SK-N-SH (cell line): ENCODE data around the gene NOTCH3. TPM values are rescaled to one million over a fixed set of nuclear protein-coding genes. Genes with fewer than 3 reads are reported as not detected.

Source experiments
- CTCF ChIA-PET: fragments of 300-600, 350-600 bp; formaldehyde crosslinking; extraction: SDS; loops from one replicate; lab custom pipeline; 2021; lab: Yijun Ruan, JAX
- POLR2A ChIA-PET: fragments of 350-600 bp; sonication (Branson Sonifier 250); formaldehyde crosslinking; extraction: SDS; loops from one replicate; lab custom pipeline; 2020; ENCODE audit warnings: antibody characterized with exemption, inconsistent platforms; lab: Yijun Ruan, JAX
- DNase-seq: peaks from one replicate; pipeline ENCODE4 v3.0.0; 2012
- H2AFZ ChIP-seq: fragments of 200-600 bp; sonication (generic); 2 replicates; pipeline ENCODE4 v1.8.1; 2016; ENCODE audit warnings: antibody characterized with exemption, mild to moderate bottlenecking, low read depth
- H3F3A ChIP-seq: fragments of 200-600 bp; sonication (generic); replicated peaks from 2 replicates; pipeline ENCODE3; 2016; ENCODE audit warnings: antibody characterized with exemption, mild to moderate bottlenecking; ENCODE audit not compliant: insufficient read depth
- H3K27ac ChIP-seq, 2 experiments: fragments of 200-500 bp in 1 of 2; fragments of 200-600 bp in 1 of 2; sonication (Bioruptor generic) in 1 of 2; sonication (generic), shearing (Covaris generic) in 1 of 2; 2 replicates each; pipeline versions ENCODE4 v1.5.1 to v1.6.1; 2014 to 2016; ENCODE audit warnings: low read depth in 2 of 2, inconsistent platforms in 1 of 2, low read length in 1 of 2, mild to moderate bottlenecking in 1 of 2, mixed read lengths in 1 of 2
- H3K27me3 ChIP-seq: fragments of 200-600 bp; sonication (generic), shearing (Covaris generic); 2 replicates; pipeline ENCODE4 v1.6.1; 2016; ENCODE audit warnings: mixed run types; ENCODE audit not compliant: insufficient read depth
- H3K36me3 ChIP-seq, 2 experiments: fragments of 200-500 bp in 1 of 2; fragments of 200-600 bp in 1 of 2; sonication (Bioruptor generic) in 1 of 2; sonication (generic) in 1 of 2; replicated peaks in 1 of 2; 2 replicates each; pipeline versions ENCODE3 to v1.5.1; 2014 to 2016; ENCODE audit warnings: low read length in 1 of 2, mild to moderate bottlenecking in 1 of 2; ENCODE audit not compliant: insufficient read depth in 2 of 2, control insufficient read depth in 1 of 2
- H3K4me1 ChIP-seq, 2 experiments: fragments of 200-500 bp in 1 of 2; fragments of 200-600 bp in 1 of 2; sonication (Bioruptor generic) in 1 of 2; sonication (generic), shearing (Covaris generic) in 1 of 2; 2 replicates each; pipeline versions ENCODE4 v1.5.1 to v1.6.1; 2014 to 2016; ENCODE audit warnings: low read depth in 1 of 2, low read length in 1 of 2, mixed run types in 1 of 2; ENCODE audit not compliant: insufficient read depth in 2 of 2, control insufficient read depth in 1 of 2
- H3K4me2 ChIP-seq: fragments of 200-600 bp; sonication (generic), shearing (Covaris generic); 2 replicates; pipeline ENCODE4 v1.6.1; 2017; ENCODE audit warnings: mixed run types
- H3K4me3 ChIP-seq, 2 experiments: fragments of 200-500 bp in 1 of 2; fragments of 200-600 bp in 1 of 2; sonication (Bioruptor generic) in 1 of 2; sonication (generic), shearing (Covaris generic) in 1 of 2; 2 replicates each; pipeline versions ENCODE4 v1.5.1 to v1.8.1; 2014 to 2016; ENCODE audit warnings: low read depth in 2 of 2, inconsistent platforms in 1 of 2, low read length in 1 of 2, mild to moderate bottlenecking in 1 of 2, mixed read lengths in 1 of 2, moderate library complexity in 1 of 2
- H3K79me2 ChIP-seq: fragments of 200-600 bp; sonication (generic); 2 replicates; pipeline ENCODE4 v1.8.1; 2017; ENCODE audit warnings: mild to moderate bottlenecking; ENCODE audit not compliant: insufficient read depth
- H3K9ac ChIP-seq: fragments of 200-600 bp; sonication (generic); 2 replicates; pipeline ENCODE4 v1.6.1; 2017; ENCODE audit warnings: mixed run types
- H3K9me2 ChIP-seq: fragments of 200-600 bp; sonication (generic); 2 replicates; pipeline ENCODE4 v1.6.1; 2017; ENCODE audit warnings: mixed run types
- H3K9me3 ChIP-seq: fragments of 200-600 bp; sonication (generic); 2 replicates; pipeline ENCODE4 v1.6.1; 2017; ENCODE audit warnings: mixed run types, mild to moderate bottlenecking, moderate library complexity
- H4K20me1 ChIP-seq: fragments of 200-600 bp; sonication (generic); 2 replicates; pipeline ENCODE4 v1.6.1; 2017; ENCODE audit warnings: mild to moderate bottlenecking, mixed run types; ENCODE audit not compliant: insufficient read depth
- ELF1 ChIP-seq: IDR thresholded peaks from 2 replicates; pipeline ENCODE4 v1.4.0; 2012
- EZH2phosphoT487 ChIP-seq: fragments of 200-600 bp; sonication (generic); IDR thresholded peaks from 2 replicates; pipeline ENCODE4 v1.6.1; 2017; ENCODE audit warnings: low read depth, mixed run types, mild to moderate bottlenecking, antibody characterized with exemption, moderate library complexity, borderline replicate concordance
- FOXM1 ChIP-seq: IDR thresholded peaks from 2 replicates; pipeline ENCODE4 v1.4.0; 2012; ENCODE audit warnings: low read depth, mild to moderate bottlenecking
- GABPA ChIP-seq: IDR thresholded peaks from 2 replicates; pipeline ENCODE4 v1.4.0; 2012; ENCODE audit warnings: low read depth, mild to moderate bottlenecking
- IRF3 ChIP-seq: fragments of 150-350 bp; IDR thresholded peaks from 2 replicates; pipeline ENCODE4 v1.6.1; 2016; ENCODE audit warnings: mild to moderate bottlenecking, low read depth, low read length
- JUND ChIP-seq: IDR thresholded peaks from 2 replicates; pipeline ENCODE4 v1.4.0; 2012
- MEF2A ChIP-seq: IDR thresholded peaks from 2 replicates; pipeline ENCODE4 v1.4.0; 2012; ENCODE audit warnings: low read depth, borderline replicate concordance
- PBX3 ChIP-seq: IDR thresholded peaks from 2 replicates; pipeline ENCODE4; 2012
- POLR2AphosphoS5 ChIP-seq: IDR thresholded peaks from 2 replicates; pipeline ENCODE4 v1.6.1; 2012; ENCODE audit warnings: low read depth, low read length
- REST ChIP-seq: IDR thresholded peaks from 2 replicates; pipeline ENCODE4 v1.6.1; 2012; ENCODE audit warnings: mild to moderate bottlenecking, low read depth, low read length, moderate library complexity
- RFX5 ChIP-seq: IDR thresholded peaks from 2 replicates; pipeline ENCODE4 v1.6.1; 2012; ENCODE audit warnings: mild to moderate bottlenecking, improper control_type of control experiment, low read length
- RXRA ChIP-seq: IDR thresholded peaks from 2 replicates; pipeline ENCODE4 v1.4.0; 2012; ENCODE audit warnings: low read depth, mild to moderate bottlenecking, borderline replicate concordance
- TAF1 ChIP-seq: IDR thresholded peaks from 2 replicates; pipeline ENCODE4 v1.6.1; 2012; ENCODE audit warnings: low read depth, mild to moderate bottlenecking, low read length, moderate library complexity, borderline replicate concordance
- TEAD4 ChIP-seq: IDR thresholded peaks from 2 replicates; pipeline ENCODE4 v1.4.0; 2012; ENCODE audit warnings: mild to moderate bottlenecking, borderline replicate concordance; ENCODE audit not compliant: insufficient read depth
- USF1 ChIP-seq: IDR thresholded peaks from 2 replicates; pipeline ENCODE4 v1.4.0; 2012; ENCODE audit warnings: low read depth, borderline replicate concordance
- USF2 ChIP-seq: fragments of 150-350 bp; IDR thresholded peaks from 2 replicates; pipeline ENCODE4 v1.6.1; 2017; ENCODE audit warnings: antibody characterized with exemption, low read length, low read depth, borderline replicate concordance
- YY1 ChIP-seq: IDR thresholded peaks from 2 replicates; pipeline ENCODE4 v1.4.0; 2012; ENCODE audit warnings: low read depth, mild to moderate bottlenecking
- ZBTB33 ChIP-seq: IDR thresholded peaks from 2 replicates; pipeline ENCODE4 v1.4.0; 2012; ENCODE audit warnings: low read depth, borderline replicate concordance
- WGBS: methylation state at CpG from one replicate; pipeline ENCODE4 v1.1.6; 2017; ENCODE audit warnings: low lambda C conversion rate; 5-methylcytosine and 5-hydroxymethylcytosine counted together
- polyA plus RNA-seq, 3 experiments: library from polyadenylated mRNA; depleted of rRNA; stranded (reverse); fragments of >200 nt; gene quantifications; 2 replicates each; pipeline ENCODE4 v1.2.3, GENCODE V29; 2012

NOTCH3 gene
- polyA plus RNA-seq, 1 of the 3 experiments (the other 2 are of a cell fraction): 7.0 TPM

GRCh38 chr19:15197275-15197941, 3.4 kb downstream of the NOTCH3 start (continued):
- TF ChIP-seq PBX3 (no peak), ELF1 (no peak)
- TF ChIP-seq, all 33 proteins: peak for 0

GRCh38 chr19:15196360-15197005, 4.3 kb downstream of the NOTCH3 start:
- POLR2A ChIA-PET: interaction anchor here (0.8 to 1.3 kb wide), 2 partner anchors 19 to 182 kb away, joined by 3 read pairs; no protein-coding TSS in a partner anchor
- Histone ChIP-seq H3K36me3 (no peaks in the 10 kb centered on the region), H3K4me2 (no peak overlapping the region), H3F3A (peaks cover 11% of the 10 kb centered on the region), H3K27ac (no peak overlapping the region), H3K9ac (no peak overlapping the region), H3K27me3 (no peaks in the 10 kb centered on the region), H3K9me2 (no peaks in the 10 kb centered on the region), H3K79me2 (no peaks in the 10 kb centered on the region), H4K20me1 (no peaks in the 10 kb centered on the region), H3K9me3 (no peaks in the 10 kb centered on the region), H3K4me3 (no peak overlapping the region), H2AFZ (no peak overlapping the region), H3K4me1 (peaks cover 0 to 22% of the 10 kb centered on the region in 2 experiments; a peak in 1 of 4 replicates)
- DNase-seq: no peak
- CTCF ChIA-PET: interaction anchor here (0.7 to 2.4 kb wide), 6 partner anchors 17 to 223 kb away, joined by 3 to 11 read pairs (median 7); partner anchors contain the start of genes AKAP8 and AKAP8L
- 94% methylated on average over 3 of the region's 4 CpGs for WGBS
- TF ChIP-seq RFX5: no peak
- TF ChIP-seq MEF2A: no peak
- no peak for TF ChIP-seq TAF1
- TF ChIP-seq PBX3: no peak
- no peak for TF ChIP-seq USF2
- no peak for TF ChIP-seq TEAD4
- no peak for TF ChIP-seq GABPA
- no peak for TF ChIP-seq JUND
- no peak for TF ChIP-seq FOXM1
- no peak for TF ChIP-seq REST
- TF ChIP-seq IRF3: no peak
- no peak for TF ChIP-seq ZBTB33
- TF ChIP-seq RXRA: no peak
- no peak for TF ChIP-seq POLR2AphosphoS5
- no peak for TF ChIP-seq EZH2phosphoT487
- no peak for TF ChIP-seq YY1
- TF ChIP-seq USF1: no peak
